Fibroblast of skin of abdomen (primary cell): Measurements from ENCODE around the gene FOXI1.
A peak's percentile ranks its signal among the peaks of the same experiment; 100 is the strongest.
"Not testable (repeated sequence)": the region's sequence is repeated elsewhere in the genome, so short reads cannot be mapped to it uniquely, and the experiment has no call there.

Experiments used
- DNase-seq: peaks from one replicate; pipeline ENCODE4 v3.0.0-alpha.2; 2013

FOXI1 gene

GRCh38 chr5:170126626-170127025 lies 20.9 kb downstream of the FOXI1 start:
- no peak for DNase-seq

- no peak for DNase-seq
These were observed 25.5 kb downstream of the FOXI1 start for GRCh38 chr5:170131235-170131634.

- peak; percentile 88 for DNase-seq
These were observed 26.7 kb downstream of the FOXI1 start for GRCh38 chr5:170132269-170132975.

GRCh38 chr5:170132976-170133448 lies 27.3 kb downstream of the FOXI1 start:
- DNase-seq = no peak

- no peak for DNase-seq
These were observed 30.2 kb downstream of the FOXI1 start for GRCh38 chr5:170135796-170136490.

- DNase-seq = no peak
These were observed 30.8 kb downstream of the FOXI1 start for GRCh38 chr5:170136506-170136905.

GRCh38 chr5:170137694-170138214 lies 32.1 kb downstream of the FOXI1 start:
- no peak for DNase-seq

GRCh38 chr5:170138273-170138672 lies 32.6 kb downstream of the FOXI1 start:
- DNase-seq = no peak

- DNase-seq = no peak
These were observed 34.2 kb downstream of the FOXI1 start for GRCh38 chr5:170139786-170140335.

GRCh38 chr5:170141196-170141595 lies 35.5 kb downstream of the FOXI1 start:
- DNase-seq = not testable (repeated sequence)

- DNase-seq = no peak
These were observed 35.9 kb downstream of the FOXI1 start for GRCh38 chr5:170141636-170142035.

- DNase-seq = no peak
These were observed 36.5 kb downstream of the FOXI1 start for GRCh38 chr5:170142196-170142595.

GRCh38 chr5:170143091-170143490 lies 37.4 kb downstream of the FOXI1 start:
- DNase-seq = no peak

GRCh38 chr5:170143710-170144109 lies 38.0 kb downstream of the FOXI1 start:
- DNase-seq = no peak

GRCh38 chr5:170144286-170145023 lies 38.8 kb downstream of the FOXI1 start:
- DNase-seq = no peak

- DNase-seq = no peak
These were observed 39.8 kb downstream of the FOXI1 start for GRCh38 chr5:170145462-170145861.

- DNase-seq = no peak
These were observed 41.5 kb downstream of the FOXI1 start for GRCh38 chr5:170147051-170147752.

GRCh38 chr5:170147753-170148264 lies 42.1 kb downstream of the FOXI1 start:
- DNase-seq = no peak

GRCh38 chr5:170148430-170149205 lies 42.9 kb downstream of the FOXI1 start:
- DNase-seq = no peak

- DNase-seq = no peak
These were observed 43.5 kb downstream of the FOXI1 start for GRCh38 chr5:170149206-170149515.

GRCh38 chr5:170150713-170151096 lies 45.0 kb downstream of the FOXI1 start:
- DNase-seq = no peak
